GM19452 (cell line): Measurements from ENCODE around the gene TMED4.

Source experiments
- ATAC-seq: cut with Tn5 transposase; IDR thresholded peaks from one replicate; pipeline ENCODE4 v1.9.1; 2021; ENCODE audit not compliant: unreplicated experiment

Gene TMED4

DNA sequence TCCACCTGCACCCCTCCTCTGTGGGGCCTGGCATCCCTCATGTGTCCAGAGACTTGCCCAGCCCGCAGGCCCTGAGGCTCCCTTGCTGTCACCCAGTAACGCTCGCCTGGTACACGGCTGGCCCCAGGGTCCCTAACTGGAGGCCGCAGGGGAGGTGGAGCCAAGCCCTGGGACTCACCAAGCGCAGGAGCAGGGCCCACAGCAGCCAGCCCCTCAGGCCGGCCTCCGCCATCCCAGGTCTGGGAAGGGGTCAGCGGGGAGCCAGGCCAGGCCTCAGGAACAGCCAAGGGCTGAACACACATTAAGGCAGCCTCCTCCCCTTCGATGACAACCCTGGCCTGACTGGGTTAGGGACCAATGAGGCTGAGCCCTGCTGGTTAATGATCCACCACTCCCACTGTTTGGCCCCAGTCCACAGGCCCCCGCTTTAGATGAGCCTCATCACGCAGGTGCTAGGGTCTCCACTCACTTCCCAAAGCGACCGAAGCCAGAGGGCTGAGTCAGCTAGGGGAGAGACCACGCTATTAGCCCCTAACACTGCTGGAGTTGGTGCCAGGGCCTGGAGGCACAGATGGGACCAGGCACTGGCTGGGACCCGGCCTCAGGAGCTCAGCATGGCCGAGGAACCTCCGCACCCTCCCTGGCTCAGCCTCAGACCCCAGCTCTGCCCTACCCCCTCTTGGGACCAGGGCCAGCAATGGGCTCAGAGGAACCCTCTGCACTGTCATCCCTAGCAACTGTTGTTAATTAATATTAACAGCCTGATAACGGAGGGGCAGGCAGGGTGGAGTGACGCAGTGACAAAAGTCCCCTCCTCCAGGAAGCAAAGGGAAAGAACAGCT, 40.8 kb downstream of the TMED4 start, which contains the start of gene NPC1L1:
Gene NPC1L1, minus strand, starts transcription at position 303 of the 842 bp plus-strand sequence. Its CDS starts 71 bp downstream, at position 232.
- ATAC-seq: no peak

DNA sequence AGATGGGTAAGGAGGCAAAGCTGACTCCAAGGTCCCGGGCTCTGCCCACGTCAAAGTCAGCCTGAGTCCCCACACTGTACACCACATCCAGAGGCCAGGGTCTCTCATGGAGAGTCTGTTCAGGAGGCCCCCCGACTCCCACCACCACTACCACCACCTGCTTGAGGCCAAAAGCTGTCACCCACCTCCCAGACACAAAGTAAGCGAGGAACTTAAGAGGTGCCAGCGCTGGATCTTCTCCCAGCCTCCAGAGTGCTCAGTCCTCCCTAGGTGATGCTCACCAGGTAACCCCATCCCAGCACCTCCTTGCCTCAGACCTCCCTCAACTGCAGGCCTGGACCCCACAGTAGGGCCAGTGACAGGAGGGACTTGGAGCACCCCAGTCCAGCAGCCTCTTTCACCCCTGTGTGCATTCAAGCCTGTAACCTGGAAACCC, 41.4 kb downstream of the TMED4 start:
- ATAC-seq: no peak

DNA sequence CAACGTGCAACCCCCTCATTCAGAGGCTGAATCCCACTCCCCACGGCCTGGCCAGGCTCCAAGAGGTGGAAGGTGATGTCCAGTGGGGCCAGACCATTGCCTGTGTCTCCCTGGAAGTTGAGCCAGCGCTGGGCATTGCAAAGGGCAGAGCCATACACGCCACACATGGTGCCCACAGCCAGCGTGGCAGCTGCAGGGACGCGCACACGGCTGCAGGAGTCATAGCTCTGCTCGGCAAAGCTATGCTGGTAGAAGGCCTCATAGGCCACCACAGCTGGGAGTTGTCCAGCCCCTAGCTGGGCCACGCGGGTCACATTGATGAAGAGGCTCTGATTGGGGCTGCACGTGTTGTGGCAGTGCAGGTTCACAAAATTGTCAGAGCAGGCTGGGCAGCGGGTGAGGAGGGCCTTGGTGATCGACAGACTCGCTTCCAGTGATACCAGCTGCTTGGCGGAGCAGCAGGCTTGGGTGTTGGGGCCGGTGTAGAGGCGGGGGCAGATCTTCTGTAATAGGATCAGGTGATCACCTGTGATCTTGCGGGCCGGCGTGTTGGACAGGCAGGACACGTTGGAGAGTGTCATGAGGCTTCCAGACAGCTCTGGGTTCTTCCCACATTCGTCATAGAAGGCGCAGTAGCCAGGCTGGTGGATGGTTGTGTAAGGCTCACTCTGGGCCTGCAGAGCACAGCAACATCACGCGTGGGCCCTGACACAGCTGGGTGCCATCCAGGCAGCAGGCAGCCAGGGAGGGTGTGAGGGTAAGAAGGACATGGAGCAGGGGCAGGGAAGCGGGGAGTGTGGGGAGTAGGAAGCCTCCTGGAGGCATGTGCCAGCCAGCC, 42.1 kb downstream of the TMED4 start:
- no peak for ATAC-seq

DNA sequence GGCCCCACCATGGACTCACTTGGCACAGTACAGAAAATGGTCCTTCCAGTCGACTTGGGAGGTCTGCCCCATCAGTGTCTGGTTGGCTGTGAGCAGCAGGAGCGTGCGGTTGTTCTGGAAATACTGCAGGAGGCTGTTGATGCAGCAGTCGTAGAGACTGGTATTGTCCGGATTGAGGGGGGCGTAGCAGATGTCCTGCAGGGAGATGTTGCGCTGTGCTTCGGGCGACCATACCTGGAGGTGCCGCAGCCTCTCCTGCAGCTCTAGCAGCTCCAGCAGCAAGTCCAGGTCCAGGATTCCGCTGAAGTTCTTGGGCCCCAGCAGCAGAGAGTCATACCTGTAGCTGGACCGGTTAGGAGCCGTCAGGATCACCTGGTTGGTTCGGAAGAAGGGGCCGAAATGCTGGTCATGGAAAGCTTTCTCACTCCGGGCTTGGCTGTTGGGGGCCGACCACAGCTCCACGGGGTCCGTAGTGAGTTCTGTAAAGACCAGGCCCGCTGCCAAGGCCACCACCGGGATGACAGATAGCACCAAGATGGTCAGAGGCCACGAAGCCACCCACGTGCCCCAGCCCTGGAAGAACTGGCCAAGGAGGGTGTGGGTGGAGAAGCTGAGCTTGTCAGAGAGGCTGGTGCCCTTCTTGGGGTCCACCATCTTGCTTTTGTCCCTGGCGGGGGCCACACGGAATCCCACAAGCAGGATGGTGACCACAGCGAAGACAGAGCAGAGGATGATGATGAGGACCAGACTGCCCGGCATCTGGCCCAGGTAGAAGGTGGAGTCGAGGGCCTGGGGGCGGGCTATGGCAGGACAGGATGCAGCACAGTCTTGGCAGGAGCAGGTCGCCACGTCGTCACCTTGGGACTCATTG, 43.0 kb downstream of the TMED4 start:
- no peak for ATAC-seq

DNA sequence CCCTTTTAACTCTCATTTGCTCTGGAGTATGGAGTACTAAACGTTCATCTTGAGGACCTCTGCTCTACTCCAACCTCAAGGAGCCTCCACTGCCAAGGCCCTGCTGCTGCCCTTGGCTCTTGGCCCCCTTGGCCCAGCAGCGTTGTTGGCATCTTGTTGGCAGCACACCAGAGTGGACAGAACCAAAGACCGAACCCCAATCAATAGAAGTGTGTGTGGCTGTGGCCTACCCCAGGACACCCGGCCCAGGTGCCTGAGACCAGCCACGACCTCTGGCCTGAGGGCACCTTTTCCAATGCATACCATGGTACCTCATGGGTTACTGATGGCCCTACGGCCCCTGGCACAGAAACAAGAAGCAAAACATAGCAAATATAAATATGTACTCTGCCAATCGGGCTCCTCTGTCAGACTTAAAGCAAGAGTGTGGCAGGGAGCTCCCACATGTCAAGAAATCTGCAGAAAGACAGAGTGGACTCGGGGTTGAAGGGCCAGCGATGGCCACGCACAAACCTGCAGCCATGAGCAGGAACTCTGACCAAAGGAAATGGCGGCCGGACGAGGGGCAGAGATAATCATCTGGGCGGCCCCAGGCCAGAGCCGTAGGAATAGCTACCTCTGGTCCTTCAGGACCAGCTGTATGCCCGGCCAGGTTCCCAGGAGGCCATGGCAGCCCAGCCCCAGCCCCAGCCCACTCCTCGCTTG, 43.8 kb downstream of the TMED4 start:
- no peak for ATAC-seq

DNA sequence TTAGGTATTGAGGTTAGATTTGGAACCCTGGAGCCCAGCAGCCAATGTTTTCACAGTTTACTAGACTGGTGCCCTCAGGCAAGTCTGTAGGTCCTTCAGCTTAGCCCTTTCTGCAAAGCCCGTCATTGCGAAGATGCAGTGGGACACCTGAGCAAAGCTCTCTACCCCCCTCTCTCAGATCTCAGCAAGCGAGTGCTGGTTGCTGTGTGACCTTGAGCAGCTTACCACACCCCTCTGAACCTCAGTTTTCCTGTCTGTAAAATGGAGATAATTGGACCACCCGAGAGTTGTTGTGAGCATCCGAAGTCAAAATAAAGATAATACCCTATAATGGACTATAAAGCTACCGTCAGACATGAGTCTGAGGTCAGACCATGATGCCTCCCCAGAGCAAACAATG, 44.6 kb downstream of the TMED4 start:
- no peak for ATAC-seq

DNA sequence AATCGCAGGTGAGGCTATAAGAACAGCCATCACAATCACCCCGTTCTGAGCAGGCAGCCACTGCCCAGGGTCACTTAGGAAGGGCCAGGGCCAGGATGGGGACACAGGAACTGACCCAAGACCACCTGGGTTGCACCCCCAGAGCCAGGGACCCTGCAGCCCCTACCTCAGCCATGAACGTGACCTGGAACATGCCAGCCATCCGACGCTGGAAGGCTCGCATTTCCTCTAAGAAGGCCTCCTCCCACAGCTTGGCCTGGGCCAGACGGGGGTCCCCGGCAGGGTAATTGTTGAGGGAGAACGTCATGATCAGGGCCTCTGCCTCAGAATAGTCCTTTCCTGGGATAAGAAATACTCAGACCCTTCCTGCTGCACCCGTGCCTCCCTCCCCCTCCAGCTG, 45.9 kb downstream of the TMED4 start:
- no peak for ATAC-seq

DNA sequence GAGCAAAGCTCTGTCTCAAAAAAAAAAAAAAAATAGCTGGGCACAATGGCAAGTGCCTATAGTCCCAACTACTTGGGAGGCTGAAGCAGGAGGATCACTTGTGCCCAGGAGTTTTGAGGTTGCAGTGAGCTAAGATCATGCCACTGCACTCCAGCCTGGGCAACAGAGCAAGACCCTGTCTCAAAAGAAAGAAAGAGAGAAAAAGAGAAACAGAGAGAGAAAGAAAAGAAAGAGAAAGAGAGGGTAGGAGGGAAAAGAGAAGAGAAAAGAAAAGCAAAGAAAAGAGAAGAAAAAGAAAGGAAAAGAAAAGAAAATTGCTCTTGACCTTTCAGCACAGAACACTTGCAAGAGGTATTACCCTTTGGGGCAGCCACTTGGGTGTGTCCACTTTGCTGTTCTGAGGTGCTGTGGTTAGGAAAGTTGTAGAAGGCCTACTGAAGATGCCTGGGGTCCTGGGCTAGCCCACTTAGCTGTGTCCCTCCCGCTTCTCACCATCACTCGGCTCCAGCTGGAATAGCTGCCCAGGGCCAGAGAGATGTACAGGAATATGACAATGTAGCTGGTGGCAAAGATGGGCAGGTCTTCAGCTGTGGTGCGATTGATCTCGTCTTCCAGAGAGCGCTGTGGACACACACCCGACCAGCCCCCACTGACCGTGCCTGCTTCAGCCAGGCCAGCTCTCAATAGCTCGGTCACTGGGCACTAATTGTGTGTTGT, 46.5 kb downstream of the TMED4 start:
- no peak for ATAC-seq

DNA sequence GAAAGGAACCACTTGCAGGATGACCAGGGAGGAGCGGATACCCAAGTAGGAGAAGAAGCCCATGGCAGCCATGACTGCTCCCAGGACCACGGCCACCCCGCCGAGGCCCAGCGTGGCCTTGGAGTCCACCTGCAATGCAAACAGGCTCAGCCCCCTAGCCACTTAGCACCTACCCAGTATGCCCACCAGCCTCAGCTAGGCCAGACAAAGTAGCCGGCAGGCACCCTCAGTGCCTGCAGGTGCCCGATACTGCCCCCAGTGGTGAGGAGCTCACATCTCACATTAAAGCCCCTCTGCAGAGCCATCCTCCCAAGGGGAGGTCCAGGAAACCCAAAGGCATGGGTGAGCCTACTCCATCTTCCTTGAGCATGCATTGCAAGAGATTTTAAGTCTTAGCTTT, 47.5 kb downstream of the TMED4 start:
- no peak for ATAC-seq

DNA sequence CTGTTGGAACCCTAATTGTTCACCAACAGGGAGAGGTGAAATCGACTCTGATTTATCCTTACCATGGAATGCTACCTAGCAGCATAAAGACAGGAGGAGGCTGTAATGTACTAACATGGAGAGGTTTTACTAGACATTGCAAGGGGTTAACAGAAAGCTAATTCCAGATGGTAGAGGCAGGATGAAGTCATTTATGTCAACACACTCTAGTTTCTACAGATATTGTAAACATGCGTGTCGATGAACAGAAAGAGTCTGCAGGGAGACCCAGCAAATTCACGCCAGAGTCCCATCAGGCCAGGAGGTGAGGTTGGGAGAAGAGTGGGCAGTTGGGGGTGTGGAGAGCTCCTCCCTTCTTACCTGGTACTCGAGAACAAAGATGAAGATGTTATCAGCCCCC, 47.9 kb downstream of the TMED4 start:
- ATAC-seq: no peak

DNA sequence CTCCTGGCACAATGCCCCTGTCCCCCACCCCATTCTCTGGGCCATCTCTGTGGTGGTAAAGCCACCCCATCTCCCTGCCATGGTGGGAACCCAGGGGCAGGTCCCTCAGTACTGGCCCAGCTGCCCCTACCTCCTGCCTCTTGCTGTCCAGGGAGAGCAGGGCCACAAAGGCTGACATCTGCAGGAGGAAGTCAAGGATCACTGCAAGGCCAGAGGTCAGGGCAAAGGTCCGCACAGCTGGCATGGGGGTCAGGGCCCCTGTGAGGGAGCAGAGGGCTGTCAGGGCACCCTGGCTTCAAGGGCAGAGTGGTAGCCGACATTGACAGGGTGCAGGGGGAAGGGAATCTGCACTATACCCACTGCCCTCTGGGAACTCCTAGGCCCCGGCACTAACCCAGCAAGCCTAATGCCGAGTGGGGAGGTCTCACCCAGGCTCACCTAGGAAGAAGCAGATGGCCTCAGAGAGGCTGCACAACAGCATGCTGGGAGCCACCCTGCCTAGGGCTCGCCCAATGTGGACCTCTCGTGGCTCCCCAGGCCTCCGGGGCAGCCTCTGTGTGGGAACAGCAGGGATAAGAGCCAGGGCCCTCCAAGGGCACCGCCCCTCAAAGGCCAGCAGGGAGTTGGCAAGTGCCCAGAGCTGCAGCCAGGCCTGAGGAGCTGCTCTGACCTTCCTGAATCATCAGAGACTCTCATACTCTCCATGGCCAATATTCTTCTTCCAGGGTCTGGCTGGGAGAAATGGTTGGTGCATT, 48.6 kb downstream of the TMED4 start:
- ATAC-seq: no peak

DNA sequence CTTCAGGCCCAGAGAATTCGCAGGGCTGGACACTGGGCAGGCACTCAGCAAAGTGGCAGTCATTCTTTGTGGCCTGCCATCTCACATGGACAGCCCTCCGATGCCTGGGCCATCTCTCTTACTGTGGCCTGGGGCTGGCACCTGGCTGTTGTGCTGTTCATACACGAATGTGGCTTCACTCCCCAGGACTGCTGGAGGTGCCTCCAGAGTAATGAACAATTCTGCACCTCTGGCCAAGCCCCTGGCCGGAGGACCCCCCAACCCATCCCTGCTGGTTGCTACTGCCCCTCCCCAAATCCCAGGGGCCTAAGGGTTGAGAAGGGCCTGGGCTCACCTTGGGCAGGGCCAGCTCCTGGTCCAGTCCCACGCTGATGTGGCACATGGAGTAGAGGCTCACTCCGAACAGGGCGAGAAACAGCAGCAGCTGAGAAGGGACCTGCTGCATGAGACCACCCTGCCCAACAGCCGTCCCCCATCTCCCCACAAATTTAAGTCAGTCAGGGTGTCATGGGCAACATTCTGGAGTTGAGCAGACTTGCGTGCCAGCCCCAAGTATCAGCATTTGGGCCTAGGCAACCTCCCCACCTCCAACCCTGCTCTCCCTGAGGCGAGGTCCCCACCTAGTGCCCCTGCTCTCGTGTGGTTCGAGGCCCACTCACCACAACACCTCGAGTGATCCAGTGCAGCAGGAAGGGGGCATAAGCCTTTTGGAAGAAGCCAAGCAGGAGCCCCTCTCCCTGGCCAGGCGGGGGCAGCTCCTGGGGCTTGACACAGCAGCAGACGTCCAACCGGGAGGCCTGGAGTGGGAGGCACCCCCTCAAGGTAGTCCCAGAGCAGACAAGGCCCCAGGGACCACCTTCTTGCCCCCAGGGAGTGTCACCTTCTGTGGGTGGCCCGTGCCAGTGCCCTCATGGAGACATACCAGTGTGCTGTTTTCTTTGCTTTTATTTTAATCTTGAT, 50.3 kb downstream of the TMED4 start:
- ATAC-seq: no peak

DNA sequence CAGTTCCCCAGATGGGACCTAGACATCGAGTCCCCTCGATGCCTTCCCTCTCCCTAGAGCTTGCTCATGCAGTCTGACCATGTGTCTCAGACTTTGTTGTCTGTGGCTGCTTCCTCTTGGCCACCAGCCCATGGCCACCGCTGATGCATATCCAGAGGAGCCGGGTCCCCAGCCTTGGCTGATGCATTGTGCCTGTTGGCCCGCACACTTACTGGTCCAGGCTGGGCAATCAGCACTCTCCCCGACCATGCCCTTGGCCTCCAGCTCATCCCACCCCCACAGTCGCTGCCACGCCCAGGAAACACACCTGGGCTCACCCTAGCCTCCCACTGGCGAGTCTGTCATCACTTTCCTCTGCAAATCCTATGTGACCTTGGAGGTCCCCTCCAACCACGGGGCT, 51.0 kb downstream of the TMED4 start:
- ATAC-seq: no peak
